Measurements from ENCODE around the gene TNFRSF14.

Gene TNFRSF14

DNA sequence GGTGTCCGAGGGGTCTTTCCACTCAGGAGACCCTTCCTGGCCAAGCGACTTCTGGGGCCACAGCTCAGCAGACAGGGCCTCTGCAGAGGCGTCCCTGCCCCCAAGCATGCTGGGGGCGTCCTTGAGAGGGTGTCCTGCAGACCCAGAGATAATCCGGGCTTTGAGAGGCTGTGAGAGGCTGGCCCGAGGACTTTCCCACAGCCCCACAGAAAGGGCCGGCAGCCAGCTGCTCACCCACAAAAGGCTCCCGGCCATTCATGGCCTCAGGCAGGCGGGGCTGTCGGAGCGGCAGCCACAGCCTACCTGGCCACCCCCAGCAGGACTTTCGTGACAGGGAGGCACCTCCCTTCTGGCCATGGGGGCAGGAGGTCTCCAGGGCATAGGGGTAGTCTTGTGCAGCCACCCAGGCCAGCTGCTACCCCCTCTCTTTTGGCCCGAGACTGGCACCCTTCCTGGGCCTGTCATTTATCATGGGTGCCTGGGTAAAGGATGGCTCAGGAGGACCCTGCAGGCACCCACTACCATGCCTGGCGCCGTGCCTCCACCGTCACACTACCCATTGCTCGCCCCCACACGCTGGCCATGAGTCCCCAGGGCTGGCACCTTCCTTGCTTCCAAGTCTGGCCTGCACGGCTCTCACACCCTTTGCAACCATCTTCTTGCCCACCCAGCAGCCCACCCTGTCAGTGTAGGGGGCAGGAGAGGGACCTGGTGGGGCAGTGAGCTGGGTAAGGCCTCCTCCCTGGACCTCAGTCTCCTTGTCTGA, 11.1 kb upstream of the TNFRSF14 start:
- POLR2A ChIA-PET, result interaction anchor here (0.8 to 4.5 kb wide), 5 partner anchors 12 to 317 kb away, joined by 3 to 74 read pairs (median 3); partner anchors contain the start of genes HES5, PANK4, PRXL2B and SKI
- TF ChIP-seq SUZ12 (IDR thresholded peaks at IDR 0.05), result no peak
- TF ChIP-seq FOXA1 (IDR thresholded peaks at IDR 0.05), result no peak
- no peak for TF ChIP-seq ARNT (IDR thresholded peaks at IDR 0.05)
- TF ChIP-seq FOXM1 (IDR thresholded peaks at IDR 0.05; ENCODE audit: borderline replicate concordance), result no peak
- no peak for TF ChIP-seq L3MBTL2 (conservative IDR thresholded peaks at IDR 0.05)
- TF ChIP-seq TARDBP (IDR thresholded peaks at IDR 0.05), result no peak
- TF ChIP-seq CTBP1 (IDR thresholded peaks at IDR 0.05; ENCODE audit: borderline replicate concordance), result no peak
- TF ChIP-seq ZNF384 (IDR thresholded peaks at IDR 0.05), result no peak
- TF ChIP-seq SP1 (IDR thresholded peaks at IDR 0.05), result no peak
- TF ChIP-seq, protein P1, sequence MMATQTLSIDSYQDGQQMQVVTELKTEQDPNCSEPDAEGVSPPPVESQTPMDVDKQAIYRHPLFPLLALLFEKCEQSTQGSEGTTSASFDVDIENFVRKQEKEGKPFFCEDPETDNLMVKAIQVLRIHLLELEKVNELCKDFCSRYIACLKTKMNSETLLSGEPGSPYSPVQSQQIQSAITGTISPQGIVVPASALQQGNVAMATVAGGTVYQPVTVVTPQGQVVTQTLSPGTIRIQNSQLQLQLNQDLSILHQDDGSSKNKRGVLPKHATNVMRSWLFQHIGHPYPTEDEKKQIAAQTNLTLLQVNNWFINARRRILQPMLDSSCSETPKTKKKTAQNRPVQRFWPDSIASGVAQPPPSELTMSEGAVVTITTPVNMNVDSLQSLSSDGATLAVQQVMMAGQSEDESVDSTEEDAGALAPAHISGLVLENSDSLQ (IDR thresholded peaks at IDR 0.05), result no peak
- TF ChIP-seq FOXK2 (IDR thresholded peaks at IDR 0.05), result no peak
- TF ChIP-seq BHLHE40 (IDR thresholded peaks at IDR 0.05; ENCODE audit: borderline replicate concordance), result no peak
- TF ChIP-seq HDGF (IDR thresholded peaks at IDR 0.05; ENCODE audit: borderline replicate concordance), result no peak
- no peak for TF ChIP-seq ELF4 (IDR thresholded peaks at IDR 0.05)
- CTCF ChIA-PET, result no interaction called here
- DNase-seq (ENCODE audit: extremely low spot score), result no peak

DNA sequence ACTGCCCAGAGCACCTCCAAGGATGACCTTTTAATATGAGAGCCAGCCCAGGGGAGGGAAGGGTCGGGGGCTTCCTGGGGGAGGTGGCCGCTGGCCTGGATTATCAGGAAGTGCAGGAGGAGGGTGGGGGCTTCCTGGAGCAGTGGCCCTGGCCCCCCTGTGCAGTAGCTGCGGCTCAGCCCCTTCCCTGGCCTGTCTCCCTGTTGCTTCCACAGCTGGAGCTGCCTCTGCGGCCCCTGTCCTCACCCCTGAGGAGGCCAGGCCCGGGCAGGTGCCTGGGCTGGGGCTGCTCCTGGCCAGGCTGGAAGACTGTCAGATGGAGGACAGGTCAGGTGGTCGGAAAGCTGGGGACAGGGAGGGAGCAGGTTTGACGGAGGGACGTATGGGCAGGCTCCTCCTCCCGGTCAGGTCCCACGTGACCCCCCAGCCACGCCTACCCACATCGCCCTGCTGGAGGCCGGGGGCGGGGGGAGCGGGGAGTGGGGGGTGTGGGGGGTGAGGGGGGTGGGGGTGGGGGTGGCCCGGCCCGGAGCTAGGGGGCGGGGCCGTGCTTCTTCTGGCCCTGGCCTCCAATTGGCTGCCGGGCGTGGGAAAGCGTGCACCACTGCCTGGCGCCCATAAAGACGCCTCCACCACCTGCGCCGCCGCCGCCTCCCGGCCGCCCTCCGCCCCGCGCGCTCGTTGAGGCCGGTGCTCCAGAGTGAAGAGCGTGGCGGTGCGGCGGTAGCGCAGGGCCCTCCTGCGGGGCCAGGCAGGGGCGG, 10.2 kb upstream of the TNFRSF14 start:
- 0 out of 2 replicates have a peak, but pooled peaks have one; percentile 17 for TF ChIP-seq CTBP1 (IDR thresholded peaks at IDR 0.05; ENCODE audit: borderline replicate concordance)
- TF ChIP-seq, protein P1 (IDR thresholded peaks at IDR 0.05), result no peak; the same call in 1 of the 2 replicates
- TF ChIP-seq L3MBTL2 (conservative IDR thresholded peaks at IDR 0.05), result peak; percentile 69; the same call in 1 of the 2 replicates
- TF ChIP-seq FOXM1 (IDR thresholded peaks at IDR 0.05; ENCODE audit: borderline replicate concordance), result no peak
- peak; percentile 93 for DNase-seq (ENCODE audit: extremely low spot score)
- ChIA-PET POLR2A (interaction anchor here (0.8 to 4.5 kb wide), 7 partner anchors 11 to 318 kb away, joined by 3 to 74 read pairs (median 4); partner anchors contain the start of genes HES5, PANK4, PEX10 and PRXL2B), CTCF (no interaction called here)

DNA sequence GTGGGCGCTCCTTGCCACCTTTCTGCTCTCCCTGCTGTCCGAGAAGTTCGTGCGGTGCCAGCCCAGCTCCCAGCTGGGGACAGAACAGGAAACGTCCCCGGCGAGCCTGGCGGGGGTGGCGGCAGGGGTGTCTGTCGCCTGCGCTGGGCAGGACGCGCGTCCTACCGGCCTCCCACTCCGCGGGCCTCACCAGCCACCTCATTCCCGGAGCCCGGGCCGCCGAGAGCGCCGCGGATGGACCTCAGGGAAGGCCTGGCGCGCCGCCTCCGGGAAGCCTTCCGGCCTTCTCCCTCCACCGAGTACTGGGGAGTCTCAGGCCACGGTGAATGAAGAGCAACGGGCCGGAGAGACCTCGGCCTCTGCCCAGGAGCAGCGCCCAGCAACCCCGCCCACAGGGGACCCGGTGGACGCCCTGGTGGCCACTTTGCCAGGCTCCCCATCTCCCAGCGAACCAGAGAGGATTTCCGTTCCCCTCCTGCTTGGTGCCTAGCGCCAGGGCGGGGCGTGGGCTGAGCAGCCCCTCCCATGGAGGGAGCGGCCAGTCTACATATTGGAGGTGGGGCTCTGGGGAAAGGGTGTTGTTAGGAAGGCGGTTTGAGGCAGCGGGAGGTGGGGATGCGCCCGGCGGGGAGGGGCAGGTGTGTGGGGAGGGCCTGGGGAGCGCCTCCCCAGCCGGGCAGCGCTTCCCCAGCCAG, 9.5 kb upstream of the TNFRSF14 start:
- TF ChIP-seq ARNT (IDR thresholded peaks at IDR 0.05) (no peak), FOXA1 (IDR thresholded peaks at IDR 0.05) (no peak), FOXK2 (IDR thresholded peaks at IDR 0.05) (no peak), BHLHE40 (IDR thresholded peaks at IDR 0.05; ENCODE audit: borderline replicate concordance) (no peak), ZNF384 (IDR thresholded peaks at IDR 0.05) (no peak), NFRKB (IDR thresholded peaks at IDR 0.05) (no peak), TARDBP (IDR thresholded peaks at IDR 0.05) (no peak), SP1 (IDR thresholded peaks at IDR 0.05) (no peak), ELF4 (IDR thresholded peaks at IDR 0.05) (no peak), SUZ12 (IDR thresholded peaks at IDR 0.05) (no peak), L3MBTL2 (conservative IDR thresholded peaks at IDR 0.05) (no peak), LEF1 (IDR thresholded peaks at IDR 0.05; ENCODE audit: borderline replicate concordance) (no peak), CTBP1 (IDR thresholded peaks at IDR 0.05; ENCODE audit: borderline replicate concordance) (no peak), FOXM1 (IDR thresholded peaks at IDR 0.05; ENCODE audit: borderline replicate concordance) (no peak), HDGF (IDR thresholded peaks at IDR 0.05; ENCODE audit: borderline replicate concordance) (no peak)
- TF ChIP-seq, protein P1 (IDR thresholded peaks at IDR 0.05), result no peak
- peak; percentile 80 for DNase-seq (ENCODE audit: extremely low spot score)
- ChIA-PET POLR2A (interaction anchor here (0.9 to 4.5 kb wide), 8 partner anchors 12 to 133 kb away, joined by 3 to 74 read pairs (median 4); partner anchors contain the start of genes HES5, PANK4, PEX10 and PRXL2B), CTCF (interaction anchor here (0.6 to 1.5 kb wide), 4 partner anchors 28 to 133 kb away, joined by 3 to 5 read pairs (median 4); partner anchors contain the start of gene PEX10)

DNA sequence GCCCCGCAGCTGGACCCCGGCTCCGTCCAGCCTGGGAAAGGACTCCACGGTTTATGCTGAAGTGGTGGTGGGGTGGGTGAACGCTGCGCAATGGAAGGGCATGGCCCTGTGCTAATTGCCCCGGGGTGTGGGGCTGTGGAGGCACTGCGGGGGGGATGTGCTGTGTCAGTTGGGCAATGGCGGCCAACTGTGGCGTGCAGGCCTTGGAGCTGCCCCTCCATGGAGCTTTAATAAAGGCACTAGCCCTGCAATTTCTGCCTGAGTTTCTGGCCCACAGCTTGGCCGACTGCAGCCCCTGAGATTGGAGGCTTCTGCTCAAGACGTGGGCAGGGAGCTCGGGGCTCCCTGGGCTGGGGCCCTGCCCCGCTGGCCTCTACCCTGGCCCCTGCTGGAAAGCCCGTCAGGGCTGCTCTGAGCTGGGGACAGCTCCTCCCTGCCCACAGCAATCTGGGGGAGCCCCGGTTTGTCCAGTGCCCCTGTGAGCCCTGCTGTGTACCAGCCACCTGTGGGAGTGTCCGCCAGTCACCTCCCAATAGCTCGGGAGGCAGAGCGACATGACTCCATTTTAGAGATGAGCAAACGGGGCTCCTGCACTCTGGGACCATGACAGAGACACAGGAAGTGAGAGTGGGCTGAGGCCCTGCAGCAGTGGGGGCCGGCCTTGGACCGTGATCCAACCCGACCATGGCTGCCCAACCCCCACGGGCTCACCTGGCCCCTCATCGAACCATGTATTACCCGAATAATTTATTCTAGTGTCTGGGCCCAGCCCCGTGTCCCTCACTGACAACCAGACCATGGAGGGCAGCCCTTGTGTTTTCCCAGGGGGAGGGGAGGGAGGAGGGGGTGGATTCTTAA, 8.7 kb upstream of the TNFRSF14 start:
- CTCF ChIA-PET, result interaction anchor here (0.6 to 1.5 kb wide), 4 partner anchors 28 to 134 kb away, joined by 3 to 5 read pairs (median 4); partner anchors contain the start of gene PEX10
- POLR2A ChIA-PET, result interaction anchor here (0.6 to 4.5 kb wide), 7 partner anchors 14 to 353 kb away, joined by 3 to 74 read pairs (median 4); partner anchors contain the start of genes FAAP20, HES5, PANK4 and PEX10
- no peak for TF ChIP-seq BHLHE40 (IDR thresholded peaks at IDR 0.05; ENCODE audit: borderline replicate concordance)
- no peak for TF ChIP-seq CTBP1 (IDR thresholded peaks at IDR 0.05; ENCODE audit: borderline replicate concordance)
- no peak for TF ChIP-seq ARNT (IDR thresholded peaks at IDR 0.05)

More for the DNA sequence above, 8.7 kb upstream of the TNFRSF14 start:
- DNase-seq (ENCODE audit: extremely low spot score), result no peak
